T-helper 22 cell (primary cell): Measurements from ENCODE around the gene SLC35A3.

Experiments used
- DNase-seq: peaks from one replicate; pipeline ENCODE4 v3.0.0-alpha.2; 2020; ENCODE audit warnings: low read depth

Gene SLC35A3

DNA sequence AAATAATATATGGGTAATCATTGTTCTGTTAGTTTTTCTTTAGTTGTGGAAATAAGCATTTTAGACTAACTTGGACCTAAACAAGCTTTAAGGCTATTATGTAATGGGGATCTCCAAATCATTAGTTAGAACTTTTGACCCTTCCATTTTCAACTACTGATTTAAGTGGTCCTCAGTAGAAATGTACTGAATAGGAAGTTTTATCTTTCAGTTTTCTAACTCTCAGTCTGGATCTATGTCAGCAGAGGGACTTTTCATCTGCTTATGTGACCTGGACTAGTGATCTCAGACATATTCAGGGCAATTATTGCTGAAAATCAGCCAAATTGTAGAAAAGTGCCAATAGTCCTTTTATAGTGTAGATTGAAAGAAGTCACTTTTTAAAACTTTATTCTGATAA, 106.9 kb downstream of the SLC35A3 start:
- no peak for DNase-seq

DNA sequence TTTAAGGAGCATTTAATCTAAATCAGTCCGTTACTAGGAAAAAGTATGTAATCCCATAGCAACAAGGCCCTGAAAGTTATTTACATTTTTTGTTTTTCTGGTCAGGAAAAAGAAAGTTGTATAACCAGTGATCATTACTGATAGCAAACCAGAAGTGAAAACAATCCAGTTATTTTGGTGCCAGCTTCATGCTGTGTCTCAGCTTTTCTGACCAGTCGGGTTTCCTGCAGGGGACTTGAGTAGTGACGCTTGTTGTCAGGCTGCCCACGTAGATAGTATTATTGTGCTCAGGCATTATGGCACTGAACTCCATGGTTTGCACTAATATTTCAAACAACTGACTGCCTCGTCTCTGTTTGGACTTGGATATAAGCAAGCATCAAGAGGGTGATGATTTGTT, 107.7 kb downstream of the SLC35A3 start:
- no peak for DNase-seq

DNA sequence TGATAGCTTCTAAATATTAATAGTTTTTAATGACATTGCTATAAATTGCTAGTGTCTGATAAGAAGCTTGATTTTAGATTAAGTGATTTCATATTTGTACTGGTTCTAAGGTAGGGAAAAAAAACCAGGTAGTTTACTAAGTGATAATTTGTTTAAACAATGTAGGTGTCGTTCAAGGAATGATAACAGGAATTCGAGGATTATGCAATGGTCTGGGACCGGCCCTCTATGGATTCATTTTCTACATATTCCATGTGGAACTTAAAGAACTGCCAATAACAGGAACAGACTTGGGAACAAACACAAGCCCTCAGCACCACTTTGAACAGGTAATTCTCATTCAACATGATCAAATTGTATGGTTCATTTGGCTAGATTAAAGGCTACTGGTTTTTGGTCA, 110.5 kb downstream of the SLC35A3 start:
- no peak for DNase-seq
